Measurements from ENCODE around the gene ERC1. TPM values are rescaled to one million over a fixed set of nuclear protein-coding genes. Genes with fewer than 3 reads are reported as not detected.
"Not testable (repeated sequence)": the region's sequence is repeated elsewhere in the genome, so short reads cannot be mapped to it uniquely, and the experiment has no call there.

The ERC1 gene
- total and polyA plus RNA-seq, 2 of the 4 experiments (the other 2 are of a cell fraction): 11.6 to 25.6 TPM

- Histone ChIP-seq H2BK5ac (ENCODE audit: low read depth, low read length, poor library complexity, severe bottlenecking) (no peak overlapping the region), H4K91ac (ENCODE audit: insufficient read depth, low read depth, low read length) (no peak overlapping the region), H3K18ac (ENCODE audit: low read depth, low read length) (no peak overlapping the region), H3K9me3 (ENCODE audit: control insufficient read depth, insufficient read depth, low read length) (no peaks in the 10 kb centered on the region), H2BK20ac (ENCODE audit: low read depth, low read length) (no peak overlapping the region), H3K79me1 (ENCODE audit: low read depth in 1 of 2, low read length in 2 of 2) (peaks cover 0 to 5% of the 10 kb centered on the region in 2 experiments; a peak in 3 of 4 replicates), H3K9me1 (ENCODE audit: insufficient read depth, low read length) (no peaks in the 10 kb centered on the region), H2AK5ac (ENCODE audit: low read depth, low read length) (no peak overlapping the region), H3K4me3 (ENCODE audit: insufficient read depth, low read depth, low read length) (no peak overlapping the region), H3K9ac (ENCODE audit: low read depth, low read length) (no peak overlapping the region), H3K14ac (replicated peaks; ENCODE audit: low read depth, low read length) (no peak overlapping the region), H4K20me1 (ENCODE audit: insufficient read depth, low read length) (no peaks in the 10 kb centered on the region), H4K5ac (ENCODE audit: low read depth, low read length) (no peak overlapping the region), H2AFZ (replicated peaks; ENCODE audit: low read length, poor library complexity) (no peak overlapping the region), H2BK15ac (ENCODE audit: low read depth, low read length) (no peak overlapping the region), H3K23ac (ENCODE audit: low read depth, low read length) (no peak overlapping the region), H3K27ac (ENCODE audit: insufficient read depth, low read length) (no peak overlapping the region), H3K36me3 (ENCODE audit: control insufficient read depth, insufficient read depth, low read length) (peaks cover 4% of the 10 kb centered on the region), H2BK120ac (ENCODE audit: low read depth, low read length) (no peak overlapping the region), H4K8ac (ENCODE audit: low read depth in 2 of 2, low read length in 2 of 2) (no peak overlapping the region), H3K56ac (ENCODE audit: extremely low read depth, insufficient read depth, low read length) (no peak overlapping the region), H3K4me1 (ENCODE audit: control insufficient read depth, insufficient read depth, low read length) (no peaks in the 10 kb centered on the region), H2AK9ac (replicated peaks; ENCODE audit: low read depth, low read length, poor library complexity) (no peak overlapping the region), H3K27me3 (ENCODE audit: control insufficient read depth, insufficient read depth, low read length) (no peaks in the 10 kb centered on the region), H3K4me2 (ENCODE audit: low read depth, low read length) (no peak overlapping the region), H3K4ac (ENCODE audit: low read depth, low read length) (no peak overlapping the region)
- no TSS peak for BruUV-seq (replicated peaks)
- ChIA-PET CTCF (no interaction called here), POLR2A (ENCODE audit: unreplicated experiment) (no interaction called here)
- intact Hi-C loops (cut with micrococcal nuclease) (no loop called here), dilution Hi-C loops (cut with HindIII; ENCODE audit: low sequenced_read_pairs, unreplicated experiment) (no loop called here), in situ Hi-C loops (cut with MboI; ENCODE audit: low sequenced_read_pairs) (no loop called here)
- ATAC-seq (ENCODE audit: low read depth) (no peak), DNase-seq (no peak)
- TF ChIP-seq BHLHE40 (IDR thresholded peaks at IDR 0.05; ENCODE audit: low read depth, low read length): no peak
- no peak for TF ChIP-seq POLR2A (IDR thresholded peaks at IDR 0.05; ENCODE audit: low read depth, low read length)
- TF ChIP-seq RFX5 (IDR thresholded peaks at IDR 0.05; ENCODE audit: low read depth, low read length): no peak
- no peak for TF ChIP-seq CHD1 (IDR thresholded peaks at IDR 0.05; ENCODE audit: low read depth, low read length)
- no peak for TF ChIP-seq CTCF (conservative IDR thresholded peaks at IDR 0.05; ENCODE audit: low read depth, low read length)
- no peak for TF ChIP-seq CEBPB (IDR thresholded peaks at IDR 0.05; ENCODE audit: low read depth, low read length)
- WGBS, 2 experiments (ENCODE audit: extremely low coverage in 2 of 2, insufficient read length in 1 of 2): no CpG with 5 or more reads among the region's 2 CpGs
Observed at GRCh38 chr12:1252758-1253157, 261.7 kb downstream of the ERC1 start.

GRCh38 chr12:1255125-1255524 lies 264.1 kb downstream of the ERC1 start:
- intact Hi-C loops (cut with micrococcal nuclease); H4K20me1 ChIP-seq (ENCODE audit: insufficient read depth, low read length); H4K91ac ChIP-seq (ENCODE audit: insufficient read depth, low read depth, low read length); H3K9me1 ChIP-seq (ENCODE audit: insufficient read depth, low read length); H2BK5ac ChIP-seq (ENCODE audit: low read depth, low read length, poor library complexity, severe bottlenecking); ATAC-seq (ENCODE audit: low read depth); H4K5ac ChIP-seq (ENCODE audit: low read depth, low read length); H2BK15ac ChIP-seq (ENCODE audit: low read depth, low read length); H3K23ac ChIP-seq (ENCODE audit: low read depth, low read length); H3K27me3 ChIP-seq (ENCODE audit: control insufficient read depth, insufficient read depth, low read length); H3K56ac ChIP-seq (ENCODE audit: extremely low read depth, insufficient read depth, low read length); in situ Hi-C loops (cut with MboI; ENCODE audit: low sequenced_read_pairs); H3K14ac ChIP-seq (replicated peaks; ENCODE audit: low read depth, low read length); BruUV-seq (replicated peaks); dilution Hi-C loops (cut with HindIII; ENCODE audit: low sequenced_read_pairs, unreplicated experiment); H3K27ac ChIP-seq (ENCODE audit: insufficient read depth, low read length); H3K36me3 ChIP-seq (ENCODE audit: control insufficient read depth, insufficient read depth, low read length); H3K4me1 ChIP-seq (ENCODE audit: control insufficient read depth, insufficient read depth, low read length); H2AK9ac ChIP-seq (replicated peaks; ENCODE audit: low read depth, low read length, poor library complexity); H3K4ac ChIP-seq (ENCODE audit: low read depth, low read length); H2BK120ac ChIP-seq (ENCODE audit: low read depth, low read length); H2AK5ac ChIP-seq (ENCODE audit: low read depth, low read length); H3K18ac ChIP-seq (ENCODE audit: low read depth, low read length); DNase-seq; POLR2A ChIA-PET (ENCODE audit: unreplicated experiment); H2BK20ac ChIP-seq (ENCODE audit: low read depth, low read length); H2AFZ ChIP-seq (replicated peaks; ENCODE audit: low read length, poor library complexity); CTCF ChIA-PET; H3K9ac ChIP-seq (ENCODE audit: low read depth, low read length); H3K9me3 ChIP-seq (ENCODE audit: control insufficient read depth, insufficient read depth, low read length); H3K4me2 ChIP-seq (ENCODE audit: low read depth, low read length); H3K79me1 ChIP-seq (ENCODE audit: low read depth in 1 of 2, low read length in 2 of 2); H3K4me3 ChIP-seq (ENCODE audit: insufficient read depth, low read depth, low read length); H4K8ac ChIP-seq (ENCODE audit: low read depth in 2 of 2, low read length in 2 of 2): not testable (repeated sequence)
- no CpG with 5 or more reads among the region's 6 CpGs for WGBS, 2 experiments (ENCODE audit: extremely low coverage in 2 of 2, insufficient read length in 1 of 2)
